GM12892 (cell line): ENCODE data around the gene ATP8B4.

Experiments used
- POLR2A ChIP-seq: IDR thresholded peaks from 2 replicates; pipeline ENCODE4 v1.6.1; 2011; ENCODE audit warnings: low read depth, low read length, control low read depth
- POLR2AphosphoS5 ChIP-seq: IDR thresholded peaks from 2 replicates; pipeline ENCODE4 v1.6.1; 2011; ENCODE audit warnings: low read depth, low read length, control low read depth
- TAF1 ChIP-seq: IDR thresholded peaks from 2 replicates; pipeline ENCODE4 v1.6.1; 2011; ENCODE audit warnings: low read depth, mild to moderate bottlenecking, control low read depth, low read length, borderline replicate concordance

GRCh38 chr15:49908933-49909295 lies 210.1 kb downstream of the ATP8B4 start:
- no peak for TF ChIP-seq POLR2AphosphoS5
- TF ChIP-seq POLR2A: no peak
- no peak for TF ChIP-seq TAF1
